Measurements from ENCODE around the gene TMPRSS13.

TMPRSS13 gene

DNA sequence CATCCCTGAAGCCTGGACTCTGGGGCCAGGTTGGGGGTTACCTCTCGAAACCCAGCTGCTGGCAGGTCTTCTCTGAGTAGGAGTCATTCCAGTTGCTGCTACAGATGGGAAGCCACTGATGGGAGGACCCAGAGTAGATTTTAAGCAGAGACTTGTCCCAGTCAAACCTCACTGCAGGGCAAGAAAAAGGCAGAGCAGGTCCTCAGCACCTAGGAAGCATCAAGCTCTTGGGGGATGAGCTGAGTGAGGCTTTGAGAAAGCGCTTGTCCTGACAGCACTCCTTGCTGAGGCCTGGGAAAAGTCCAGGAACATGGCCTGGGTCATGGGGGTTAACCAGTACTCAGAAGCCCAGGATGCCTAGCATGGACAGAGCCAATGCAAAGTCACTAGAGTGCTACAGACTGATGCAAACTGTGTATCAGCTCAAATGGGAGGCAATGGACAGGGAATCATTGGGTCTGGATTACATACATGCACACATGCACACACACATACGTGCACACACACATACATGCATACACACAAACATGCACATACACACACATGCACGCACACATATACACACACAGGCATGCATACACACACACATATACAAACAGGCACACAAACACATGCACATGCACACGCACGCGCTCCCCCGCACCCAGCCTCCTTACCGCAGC is 15.3 kb downstream of the TMPRSS13 start:
- no peak for DNase-seq
- no peak for ATAC-seq

DNA sequence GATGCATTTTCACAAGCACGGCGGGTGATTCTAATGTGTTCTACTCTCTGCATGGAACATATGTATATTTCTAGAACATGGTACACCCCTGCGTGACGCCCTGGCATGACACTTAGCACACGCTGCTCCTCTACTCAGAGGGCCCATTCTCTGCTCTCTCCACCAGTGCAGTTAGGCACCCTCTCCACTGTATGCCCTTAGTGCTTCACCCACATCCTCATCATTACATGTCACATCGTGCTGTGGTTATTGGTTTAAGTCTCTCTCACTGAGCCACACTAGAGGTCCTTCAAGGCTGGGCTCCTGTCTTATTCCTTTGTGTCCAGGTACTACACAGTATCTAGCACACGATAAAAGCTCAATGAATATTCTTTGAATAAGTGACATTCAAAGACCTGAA is 16.7 kb downstream of the TMPRSS13 start:
- ATAC-seq = no peak
- DNase-seq = no peak

DNA sequence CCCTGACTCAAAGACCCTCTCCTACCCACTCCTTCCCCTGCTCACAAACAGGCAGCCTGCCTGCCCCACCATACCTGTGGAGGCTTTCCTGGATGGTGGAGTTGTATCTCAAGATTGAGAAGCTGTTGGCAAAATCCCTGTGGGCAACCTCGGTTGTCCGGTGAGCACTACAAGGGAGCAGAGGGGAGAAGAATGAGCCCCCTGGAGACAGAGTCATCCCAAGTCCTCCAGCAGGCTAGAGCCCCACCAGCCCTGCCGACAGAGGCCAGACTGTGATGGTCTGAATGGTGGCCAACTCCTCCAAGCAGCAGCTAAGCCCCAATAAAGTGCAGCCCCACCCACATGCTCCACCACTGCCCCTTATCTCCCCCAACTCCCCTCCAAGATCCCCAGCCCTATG is 17.5 kb downstream of the TMPRSS13 start:
- DNase-seq = no peak
- no peak for ATAC-seq

DNA sequence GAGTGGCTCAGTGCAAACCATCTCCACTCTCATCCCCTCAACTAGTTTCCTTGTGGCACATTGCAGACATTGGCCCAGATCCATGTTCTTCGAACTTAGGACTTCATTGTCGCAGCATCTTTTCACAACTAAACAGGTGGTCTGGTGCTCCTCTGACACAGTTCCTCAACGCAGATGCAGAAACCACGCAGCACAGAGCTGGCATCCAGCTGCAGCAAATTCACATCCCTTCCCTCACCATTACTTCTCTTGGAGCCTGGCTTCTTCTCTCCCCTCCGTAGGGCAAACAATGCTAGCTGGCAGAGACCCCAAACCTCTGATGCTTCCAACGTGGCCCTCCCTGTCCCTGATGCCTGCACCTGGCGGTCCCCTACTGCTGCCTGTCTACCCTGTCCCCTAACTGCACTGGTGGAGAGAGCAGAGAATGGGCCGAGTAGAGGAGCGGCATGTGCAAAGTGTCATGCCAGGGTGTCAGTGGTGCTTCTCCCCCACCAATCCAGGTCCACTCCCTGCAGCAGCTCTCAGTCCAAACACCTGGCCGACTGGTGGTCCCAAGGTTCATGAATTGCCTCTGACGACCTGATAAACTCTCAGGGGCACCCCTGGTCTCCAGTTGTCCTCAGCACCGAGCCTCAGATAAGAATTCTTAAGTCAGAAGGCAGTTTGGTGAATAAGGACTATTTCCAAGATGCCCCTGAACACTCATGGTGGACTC is 18.1 kb downstream of the TMPRSS13 start:
- DNase-seq = no peak
- no peak for ATAC-seq

DNA sequence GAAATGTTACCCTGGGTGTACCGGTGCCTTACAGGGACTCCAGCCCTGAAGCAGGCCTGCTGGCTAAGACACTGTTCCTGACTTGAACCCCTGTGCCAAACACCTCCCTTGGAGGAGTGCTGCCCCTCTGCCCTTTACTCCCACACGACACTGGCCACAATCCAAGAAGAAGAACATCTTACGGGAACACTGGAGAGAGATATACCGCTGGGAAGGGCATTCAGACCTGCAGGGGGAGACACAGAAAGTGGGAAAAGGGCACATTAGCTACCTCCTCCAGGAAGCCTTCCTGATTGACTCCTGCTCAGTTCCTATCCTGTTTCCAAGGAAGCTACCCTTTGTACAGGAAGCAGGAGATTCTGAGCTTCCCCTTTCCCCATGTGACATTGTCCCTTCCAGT is 18.7 kb downstream of the TMPRSS13 start:
- DNase-seq (no peak), ATAC-seq (no peak)

DNA sequence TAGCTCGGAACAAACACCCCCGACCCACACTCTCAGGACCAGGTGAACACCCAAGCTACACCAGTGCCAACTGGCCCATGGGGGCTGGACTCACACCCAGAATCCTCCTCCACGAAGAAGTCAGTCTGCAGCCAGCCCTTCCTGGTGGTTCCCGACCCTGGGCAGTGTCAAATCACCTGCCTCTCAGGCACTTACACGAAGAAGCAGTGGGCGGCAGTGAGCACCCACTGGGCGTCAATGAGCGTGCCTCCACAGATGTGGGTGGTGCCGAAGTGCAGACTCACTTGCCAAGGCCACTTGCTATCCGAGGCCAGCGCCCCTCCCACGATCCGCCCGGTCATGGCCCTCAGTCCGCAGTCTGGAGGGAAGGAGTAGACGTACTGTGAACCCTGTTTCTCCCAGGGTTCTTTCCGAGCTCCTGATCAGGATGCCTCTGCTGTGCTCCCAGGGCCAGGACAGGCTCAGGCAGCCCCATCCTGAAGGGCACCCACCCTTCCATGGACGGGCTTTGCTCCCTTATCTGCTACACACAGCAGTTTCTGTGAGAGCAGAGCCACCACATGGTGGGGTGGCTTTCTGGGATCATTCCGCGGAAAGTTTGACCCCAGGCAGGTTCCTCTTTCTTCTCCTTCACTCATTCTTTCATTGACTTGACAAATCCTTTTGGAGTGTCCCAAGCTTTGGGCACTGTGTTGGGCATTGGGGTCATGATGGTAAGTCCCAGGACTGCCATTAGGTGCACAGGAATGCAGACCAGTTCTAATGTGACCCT is 19.4 kb downstream of the TMPRSS13 start:
- no peak for DNase-seq
- ATAC-seq = no peak

DNA sequence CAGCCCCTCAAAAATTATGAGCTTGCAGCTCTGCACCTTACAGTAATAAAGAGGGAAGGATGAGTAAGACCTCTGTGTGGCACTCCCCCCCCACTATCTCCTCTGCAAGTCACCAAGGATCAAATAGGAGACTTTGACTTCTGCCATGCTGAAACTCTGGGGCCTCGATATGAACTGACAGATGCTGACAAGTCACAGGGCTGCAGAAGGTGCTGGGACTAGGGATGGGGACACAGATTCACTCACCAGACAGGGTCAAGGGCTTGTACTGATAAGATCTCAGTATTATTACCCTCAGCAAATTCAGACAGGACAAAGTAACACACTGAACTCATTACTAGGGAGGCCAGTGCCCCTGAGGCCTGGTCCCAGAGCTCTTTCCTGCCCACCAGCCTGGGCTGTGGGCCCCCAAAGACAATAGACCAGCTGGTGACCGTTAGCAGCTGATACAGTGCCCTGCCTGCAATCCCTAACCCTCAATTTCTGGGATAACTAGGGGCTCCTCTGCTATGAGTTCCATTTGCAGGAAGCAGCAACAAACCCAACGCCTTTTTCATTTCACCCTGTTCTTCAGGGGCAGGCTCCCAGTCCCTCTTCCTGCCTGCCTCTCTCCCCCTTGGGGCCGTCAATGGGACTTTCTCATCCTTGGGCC is 20.1 kb downstream of the TMPRSS13 start:
- DNase-seq = no peak
- no peak for ATAC-seq

DNA sequence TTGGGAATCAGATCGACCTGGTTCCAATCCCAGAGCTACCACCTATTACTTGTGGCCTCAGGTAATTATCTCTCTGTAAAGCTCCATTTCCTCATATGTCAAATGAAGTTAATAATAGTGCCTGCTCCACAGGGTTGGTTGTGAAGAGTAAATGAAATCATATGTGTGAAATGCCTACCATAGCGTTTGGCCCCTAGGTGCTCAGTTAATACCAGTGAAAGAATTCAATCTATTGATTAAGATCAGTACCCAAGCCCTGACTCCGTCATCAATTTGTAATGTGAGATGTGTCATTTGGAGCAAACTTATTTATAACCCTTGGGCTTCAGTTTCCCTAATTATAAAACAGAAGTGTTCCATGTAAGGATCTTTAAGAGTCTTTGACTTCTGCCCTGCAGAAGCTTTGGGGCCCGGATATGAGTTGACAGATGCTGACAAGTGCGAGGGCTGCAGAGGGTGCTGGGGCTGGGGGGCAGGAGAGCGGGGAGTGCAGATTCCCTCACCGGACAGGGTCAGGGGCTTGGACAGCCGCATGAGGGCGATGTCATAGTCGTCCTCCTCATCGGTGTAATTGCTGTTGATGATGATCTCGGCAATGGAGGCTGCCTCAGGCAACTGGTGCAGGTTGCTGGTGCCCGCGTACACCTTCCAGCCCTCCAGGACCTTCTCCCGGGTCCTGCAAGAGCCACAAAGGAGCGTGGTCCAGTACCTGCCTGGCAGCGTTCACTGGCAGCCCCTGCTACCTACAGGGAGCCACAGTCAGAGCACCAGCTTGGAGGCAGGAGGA is 20.9 kb downstream of the TMPRSS13 start:
- no peak for ATAC-seq
- no peak for DNase-seq

DNA sequence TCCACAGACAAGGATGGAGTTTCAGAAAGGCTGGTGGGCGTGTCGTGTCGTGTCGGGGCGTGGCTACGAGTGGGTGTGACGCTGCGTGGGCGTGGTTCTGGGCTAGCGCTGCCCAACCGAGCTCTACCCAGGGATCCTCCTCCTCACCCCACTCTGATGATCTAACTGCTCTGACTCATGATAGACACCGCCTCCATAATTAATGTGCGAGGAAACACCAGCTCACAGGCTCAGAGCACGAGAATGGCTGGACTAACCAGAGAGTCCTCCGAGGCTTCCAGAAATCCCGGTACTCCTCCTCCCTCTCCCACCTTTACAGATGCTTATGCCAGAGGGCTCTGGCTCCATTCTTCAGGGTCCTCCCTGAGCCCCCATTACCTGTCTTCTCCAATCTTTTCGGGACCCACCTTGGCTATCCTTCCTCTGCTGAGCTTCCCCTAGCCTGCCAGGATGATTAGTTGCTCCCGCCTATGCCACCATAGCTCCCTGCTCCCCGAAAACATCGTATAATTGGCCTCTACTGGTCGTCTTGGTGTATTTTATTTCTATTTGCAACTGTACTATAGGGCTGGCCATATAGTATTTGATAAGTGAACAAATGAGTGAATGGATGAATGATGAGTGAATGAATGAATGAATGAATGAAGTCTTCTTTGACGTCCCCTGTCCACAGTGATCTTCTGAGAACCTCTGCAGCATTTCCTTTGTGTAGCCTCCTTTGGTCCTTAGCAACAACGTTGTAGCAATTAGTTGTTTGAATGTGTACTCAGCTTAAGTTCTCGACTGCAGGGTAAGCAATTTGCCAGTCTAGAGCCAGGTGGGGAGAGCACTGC is 21.7 kb downstream of the TMPRSS13 start:
- DNase-seq = peak; percentile 81
- ATAC-seq = peak; percentile 93

DNA sequence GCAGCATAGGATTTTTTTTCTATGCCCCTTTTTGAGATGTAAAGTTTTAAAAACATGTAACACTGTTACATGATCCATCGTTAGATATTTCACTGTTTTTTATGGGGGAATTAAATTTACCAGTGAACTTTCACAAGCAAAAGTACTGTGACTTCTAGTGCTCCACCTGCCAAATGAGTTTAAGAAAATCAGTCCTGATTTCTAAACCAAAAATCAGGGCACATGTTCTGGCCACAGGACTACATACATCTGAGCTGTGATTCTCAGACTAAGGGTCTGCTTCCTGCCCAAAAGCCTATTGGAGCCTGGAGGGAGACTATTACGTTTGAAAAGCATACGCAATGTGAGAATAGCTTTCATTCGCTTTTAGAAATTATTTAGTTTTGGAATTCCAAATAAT is 22.5 kb downstream of the TMPRSS13 start:
- no peak for ATAC-seq
- no peak for DNase-seq

DNA sequence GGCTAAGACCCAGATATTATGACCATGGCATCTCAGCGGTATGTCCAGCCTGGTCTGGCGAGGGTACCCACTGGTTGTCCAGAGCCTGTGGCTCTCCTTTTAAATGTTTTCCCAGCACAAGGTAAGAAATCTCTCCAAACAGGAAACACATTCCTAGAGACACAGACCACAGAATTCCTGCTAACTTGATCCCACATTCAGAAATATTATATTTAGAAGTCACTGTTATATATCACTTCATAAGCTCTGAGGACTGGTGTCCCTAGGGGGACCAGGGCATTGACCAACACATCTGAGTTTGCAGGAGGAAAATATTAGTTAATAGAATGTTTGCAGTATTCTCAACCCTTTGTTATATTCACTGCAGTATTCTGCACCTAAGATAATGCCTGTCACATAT is 23.1 kb downstream of the TMPRSS13 start:
- no peak for ATAC-seq
- DNase-seq = no peak

DNA sequence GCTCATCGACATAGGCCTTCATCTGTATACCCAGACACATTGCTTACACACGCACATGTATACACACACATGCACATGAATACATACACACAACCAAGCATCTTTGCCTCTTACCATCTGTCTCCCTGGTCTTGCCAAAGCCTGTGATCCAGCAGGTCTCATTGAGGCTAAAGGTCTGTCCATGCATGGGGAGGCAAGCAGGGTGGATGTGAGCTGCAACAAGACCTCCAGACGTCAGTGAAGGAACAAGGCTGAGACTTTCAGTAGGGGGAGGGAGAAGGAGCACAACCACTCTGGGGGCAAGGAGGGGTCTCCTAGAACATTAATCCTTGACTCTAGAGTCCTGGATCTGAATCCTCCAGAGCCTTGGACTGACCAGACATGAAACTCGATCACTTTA is 23.7 kb downstream of the TMPRSS13 start:
- DNase-seq (no peak), ATAC-seq (no peak)

DNA sequence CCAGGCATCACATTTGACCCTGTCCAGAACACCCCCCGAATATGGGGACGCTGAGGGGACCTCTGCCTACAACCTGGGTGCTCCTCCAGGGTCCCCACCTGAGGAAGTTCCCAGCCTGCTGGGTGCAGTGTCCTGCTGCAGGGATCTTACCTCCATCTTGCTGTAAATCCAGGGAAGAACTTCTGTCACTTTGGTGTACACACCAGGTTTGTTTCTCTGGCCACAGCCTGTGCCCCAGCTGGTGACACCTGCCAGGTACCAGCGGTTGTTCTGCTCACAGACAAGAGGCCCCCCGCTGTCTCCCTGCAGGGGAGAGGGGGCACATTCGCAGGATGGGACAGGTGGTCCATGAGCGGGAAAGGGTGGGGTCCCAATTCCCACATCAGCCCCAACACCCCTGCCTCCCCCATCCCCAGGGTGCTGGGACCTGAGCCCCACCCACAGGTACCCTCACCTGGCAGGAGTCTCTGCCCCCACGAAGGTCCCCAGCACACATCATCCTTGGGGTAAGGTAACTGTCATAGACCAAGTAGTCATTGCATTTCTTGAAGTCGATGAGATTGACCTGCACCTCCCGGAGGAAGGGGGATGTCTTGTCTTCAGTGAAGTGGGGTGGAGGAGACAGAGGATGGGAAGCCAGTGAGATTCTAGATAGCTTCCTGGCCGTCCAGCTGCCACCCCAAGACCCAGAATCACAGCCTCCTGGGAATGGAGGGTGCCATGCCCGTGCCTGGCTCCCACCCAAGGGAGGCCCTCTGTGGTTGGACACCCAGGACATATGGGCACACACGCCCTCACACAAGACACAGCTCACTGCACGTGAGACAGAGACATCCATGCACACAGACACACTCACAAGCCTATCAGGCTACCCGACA is 25.5 kb downstream of the TMPRSS13 start:
- ATAC-seq = no peak
- no peak for DNase-seq

DNA sequence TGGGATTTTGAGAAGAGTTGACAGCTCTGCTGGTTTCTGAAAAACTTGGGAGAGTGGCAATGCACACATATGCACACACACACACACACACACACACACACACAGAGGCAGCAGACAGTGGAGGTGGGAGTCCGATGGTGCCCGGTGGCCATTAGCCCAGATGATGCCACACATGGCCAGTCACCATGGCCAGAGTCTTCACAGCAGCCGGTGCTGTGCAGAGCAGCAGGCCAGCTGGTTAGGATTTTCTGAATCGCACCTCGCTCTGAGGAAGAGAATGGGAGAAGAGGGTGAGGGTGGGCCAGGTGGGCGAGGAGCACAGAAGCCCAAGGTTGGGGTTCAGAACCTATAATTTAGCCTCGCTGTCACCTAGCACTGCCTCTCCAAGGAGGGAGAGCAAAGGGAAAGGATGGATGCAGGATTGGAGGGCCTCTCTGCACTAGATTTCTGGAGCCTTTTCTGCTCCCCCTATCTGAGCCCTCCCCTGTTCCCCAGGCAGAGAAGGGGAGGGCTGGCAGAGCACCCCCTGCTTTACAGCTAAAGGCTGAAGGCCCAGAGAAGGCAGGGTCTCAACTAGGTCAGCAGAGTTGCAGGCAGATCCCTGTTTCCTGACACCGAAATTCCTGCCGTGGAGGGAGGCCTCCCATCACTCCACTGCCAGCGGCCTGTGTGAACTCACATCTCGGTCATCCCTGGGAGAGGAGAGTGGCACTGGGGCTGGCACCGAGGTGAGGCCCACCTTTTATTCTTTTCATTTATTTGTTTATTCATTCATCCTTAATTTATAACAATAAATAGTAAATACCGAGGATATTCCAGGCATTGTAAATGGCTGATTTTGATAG is 27.0 kb downstream of the TMPRSS13 start:
- DNase-seq (no peak), ATAC-seq (no peak)

DNA sequence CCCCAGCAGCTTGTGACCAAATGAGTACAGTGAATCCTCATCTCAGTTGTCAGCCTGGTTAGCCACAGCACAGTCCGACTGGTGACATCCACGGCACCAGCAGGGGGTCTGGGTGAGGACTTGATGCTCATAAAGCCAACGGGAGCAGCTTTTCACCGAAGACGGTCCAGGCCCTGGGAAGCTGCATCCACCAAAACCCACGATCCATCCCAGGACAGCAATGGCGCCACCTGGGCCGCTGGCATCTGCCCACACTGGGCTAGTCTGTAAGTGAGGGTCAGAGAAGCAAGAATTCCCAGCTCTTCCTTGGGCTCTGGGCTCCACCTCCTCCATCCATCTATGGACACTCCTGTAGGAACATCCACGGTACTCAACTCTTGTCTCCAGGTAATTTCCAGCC is 27.6 kb downstream of the TMPRSS13 start:
- DNase-seq (no peak), ATAC-seq (no peak)

DNA sequence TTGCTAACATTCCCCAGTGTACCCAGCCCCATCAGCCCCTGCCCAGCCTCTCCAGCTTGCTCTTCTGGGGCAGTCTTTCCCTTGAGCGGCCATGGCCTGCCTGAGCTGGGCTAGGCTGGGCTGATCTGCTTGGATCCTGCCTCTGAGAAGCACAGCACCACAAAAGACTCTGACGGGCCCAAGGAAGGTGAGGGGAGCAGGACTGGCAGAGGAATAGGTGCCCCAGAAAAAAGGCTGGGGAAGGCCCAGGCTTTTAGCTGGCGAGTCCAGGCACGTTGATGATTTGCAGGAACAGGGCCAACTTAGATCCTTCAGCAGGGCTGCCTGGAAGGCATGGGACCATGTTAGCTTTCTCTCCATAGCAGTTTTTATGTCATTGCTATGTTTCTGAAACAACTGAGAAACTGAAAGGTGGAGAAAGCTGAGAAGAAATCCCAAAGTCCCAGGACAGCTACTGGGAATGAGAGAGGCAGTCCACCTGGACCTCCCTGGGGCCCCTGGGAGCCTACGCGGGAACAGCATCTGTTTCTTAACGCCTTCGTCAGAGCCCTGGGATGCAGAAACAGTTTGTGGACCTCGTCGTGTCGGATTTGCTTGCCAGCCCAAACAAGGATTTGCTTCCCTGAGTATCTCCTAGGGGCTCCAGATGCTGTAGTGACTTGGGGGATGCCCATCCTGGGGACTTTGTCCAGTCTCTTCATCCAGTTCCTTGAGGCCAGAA is 28.3 kb downstream of the TMPRSS13 start:
- DNase-seq (no peak), ATAC-seq (no peak)

DNA sequence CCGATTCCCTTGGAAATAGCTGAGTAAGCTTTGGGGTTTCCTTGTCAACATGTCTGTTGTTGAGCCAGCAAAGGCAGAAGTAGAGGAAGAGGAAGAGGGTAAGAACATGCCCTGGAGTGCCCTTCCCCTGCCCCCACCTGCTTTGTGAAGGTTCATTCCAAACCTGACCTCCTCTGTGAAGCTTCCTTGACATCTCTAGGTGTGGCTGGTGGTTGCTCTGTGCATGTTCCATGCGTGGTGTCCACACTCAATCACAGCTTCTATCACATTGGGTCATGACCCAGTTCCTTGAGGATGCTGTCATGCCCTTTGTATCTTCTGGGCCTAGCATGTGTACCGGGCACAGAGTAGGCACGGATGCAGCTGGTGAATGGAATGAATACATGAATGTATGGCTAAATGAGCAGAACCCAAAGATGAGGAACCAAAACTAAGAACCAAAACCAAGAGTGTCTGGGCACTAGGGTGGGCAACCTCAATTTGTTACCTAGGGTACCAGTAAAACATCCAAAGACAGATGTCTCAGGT is 29.0 kb downstream of the TMPRSS13 start:
- DNase-seq (no peak), ATAC-seq (peak; percentile 42)

DNA sequence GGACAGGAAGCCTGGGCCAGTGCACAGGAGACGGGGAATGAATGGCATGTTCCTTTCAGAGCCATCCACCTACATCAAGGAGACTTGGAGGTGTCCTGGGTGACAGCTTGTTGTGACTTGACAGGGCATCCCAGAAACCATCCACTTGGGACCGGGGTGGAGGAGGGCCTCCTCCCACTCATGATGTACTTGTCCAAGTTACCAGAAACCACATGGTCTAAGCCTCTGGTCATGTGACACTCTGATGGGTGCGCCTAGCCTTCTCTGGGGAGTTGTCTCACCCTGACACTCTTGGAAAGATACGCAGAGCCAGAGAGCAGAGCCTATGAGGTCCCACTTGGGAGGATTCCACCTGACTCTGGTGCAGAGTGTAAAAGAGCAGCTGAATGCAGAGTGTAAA is 31.1 kb downstream of the TMPRSS13 start:
- ATAC-seq (no peak), DNase-seq (no peak)

All from stimulated activated naive CD8-positive, alpha-beta T cell treated with anti-CD3 and anti-CD28 coated beads, Interleukin-15, Interleukin-2, amounts not matched to agents 100 U/mL and 50 U/mL, for 24 hours (primary cell).